ENCODE measurements around the gene EXOC2. TPM values are rescaled to one million over a fixed set of nuclear protein-coding genes. Genes with fewer than 3 reads are reported as not detected.

The EXOC2 gene
- total and polyA plus RNA-seq, 2 donors (not counting 1 experiment from before 2014, with no cell fraction given), result 12.2 to 45.0 TPM

GRCh38 chr6:515267-515666 is 177.7 kb downstream of the EXOC2 start:
- H2AFZ ChIP-seq (ENCODE audit: insufficient read depth, low read depth, low read length, poor library complexity, severe bottlenecking), result no peak overlapping the region
- H3K79me2 ChIP-seq (ENCODE audit: control insufficient read depth, insufficient read depth, low read length), result peaks cover 43% of the 10 kb centered on the region
- POLR2A ChIA-PET, result no interaction called here
- peaks cover 0 to 3% (median 0%) of the 10 kb centered on the region in 3 donors for H3K9me3 ChIP-seq (ENCODE audit: control extremely low read depth in 1 of 3, control insufficient read depth in 2 of 3, insufficient read depth in 1 of 3, low read length in 2 of 3)
- H3K4me3 ChIP-seq (ENCODE audit: control extremely low read depth in 1 of 5, extremely low read depth in 1 of 5, insufficient read depth in 1 of 5, low read depth in 2 of 5, low read length in 4 of 5), result no peak overlapping the region
- 93% methylated on average over 8 of the region's 11 CpGs for WGBS (ENCODE audit: insufficient coverage)
- DNase-seq, result no peak
- H3K4me2 ChIP-seq (replicated peaks; ENCODE audit: low read depth, low read length, poor library complexity, severe bottlenecking), result no peak overlapping the region
- intact Hi-C loops (cut with micrococcal nuclease), result no loop called here
- peaks cover 13% of the 10 kb centered on the region for H4K20me1 ChIP-seq (ENCODE audit: control insufficient read depth, insufficient read depth, low read length, poor library complexity, severe bottlenecking)
- no peaks in the 10 kb centered on the region for H3K27me3 ChIP-seq (replicated peaks in 1 of 4; ENCODE audit: control extremely low read depth in 1 of 4, control insufficient read depth in 3 of 4, insufficient read depth in 4 of 4, low read length in 3 of 4)
- Mint-ChIP-seq H3K27me3 (no peaks in the 10 kb centered on the region), H3K4me3 (no peak overlapping the region), H3K9me3 (ENCODE audit: insufficient read depth) (no peaks in the 10 kb centered on the region), H3K27ac (no peak overlapping the region), H3K4me1 (peaks cover 4% of the 10 kb centered on the region)
- no peaks in the 10 kb centered on the region for H3K4me1 ChIP-seq (ENCODE audit: control insufficient read depth in 2 of 2, insufficient read depth in 2 of 2, low read length in 2 of 2)
- TF ChIP-seq CTCF (IDR thresholded peaks at IDR 0.05), result no peak
- TF ChIP-seq EZH2 (IDR thresholded peaks at IDR 0.05; ENCODE audit: borderline replicate concordance, insufficient read depth, low read depth, low read length, poor library complexity, severe bottlenecking), result no peak
- no peak for ATAC-seq (ENCODE audit: low read depth)
- no peak overlapping the region for H3K9ac ChIP-seq (ENCODE audit: low read length)
- H3K36me3 ChIP-seq (replicated peaks in 1 of 2; ENCODE audit: control extremely low read depth in 1 of 2, control insufficient read depth in 1 of 2, extremely low read depth in 1 of 2, insufficient read depth in 2 of 2, low read length in 1 of 2), result peaks cover 0 to 11% of the 10 kb centered on the region in 2 experiments
- H3K27ac ChIP-seq (ENCODE audit: low read length in 2 of 2), result no peak overlapping the region
- CTCF ChIA-PET, result no interaction called here

GRCh38 chr6:514396-514978 is 178.5 kb downstream of the EXOC2 start:
- no peak overlapping the region for H3K9ac ChIP-seq (ENCODE audit: low read length)
- POLR2A ChIA-PET, result no interaction called here
- H3K79me2 ChIP-seq (ENCODE audit: control insufficient read depth, insufficient read depth, low read length), result peaks cover 43% of the 10 kb centered on the region
- no peak overlapping the region for H3K27ac ChIP-seq (ENCODE audit: low read length in 2 of 2)
- H3K4me1 Mint-ChIP-seq, result peaks cover 11% of the 10 kb centered on the region
- H2AFZ ChIP-seq (ENCODE audit: insufficient read depth, low read depth, low read length, poor library complexity, severe bottlenecking), result no peak overlapping the region
- H3K27me3 Mint-ChIP-seq, result no peaks in the 10 kb centered on the region
- peaks cover 0 to 11% of the 10 kb centered on the region in 2 experiments for H3K36me3 ChIP-seq (replicated peaks in 1 of 2; ENCODE audit: control extremely low read depth in 1 of 2, control insufficient read depth in 1 of 2, extremely low read depth in 1 of 2, insufficient read depth in 2 of 2, low read length in 1 of 2)
- H4K20me1 ChIP-seq (ENCODE audit: control insufficient read depth, insufficient read depth, low read length, poor library complexity, severe bottlenecking), result peaks cover 13% of the 10 kb centered on the region
- no peak overlapping the region for H3K4me3 Mint-ChIP-seq
- no peaks in the 10 kb centered on the region for H3K27me3 ChIP-seq (replicated peaks in 1 of 4; ENCODE audit: control extremely low read depth in 1 of 4, control insufficient read depth in 3 of 4, insufficient read depth in 4 of 4, low read length in 3 of 4)
- DNase-seq (no peak), ATAC-seq (ENCODE audit: low read depth) (no peak)
- H3K4me2 ChIP-seq (replicated peaks; ENCODE audit: low read depth, low read length, poor library complexity, severe bottlenecking), result no peak overlapping the region
- no peak overlapping the region for H3K27ac Mint-ChIP-seq
- peaks cover 0 to 3% (median 0%) of the 10 kb centered on the region in 3 donors for H3K9me3 ChIP-seq (ENCODE audit: control extremely low read depth in 1 of 3, control insufficient read depth in 2 of 3, insufficient read depth in 1 of 3, low read length in 2 of 3)
- CTCF ChIA-PET, result no interaction called here
- H3K4me1 ChIP-seq (ENCODE audit: control insufficient read depth in 2 of 2, insufficient read depth in 2 of 2, low read length in 2 of 2), result peaks cover 0 to 7% of the 10 kb centered on the region in 2 donors
- H3K4me3 ChIP-seq (ENCODE audit: control extremely low read depth in 1 of 5, extremely low read depth in 1 of 5, insufficient read depth in 1 of 5, low read depth in 2 of 5, low read length in 4 of 5), result no peak overlapping the region
- WGBS (ENCODE audit: insufficient coverage), result 62% methylated on average over 10 of the region's 12 CpGs
- intact Hi-C loops (cut with micrococcal nuclease), result no loop called here
- H3K9me3 Mint-ChIP-seq (ENCODE audit: insufficient read depth), result no peaks in the 10 kb centered on the region
- TF ChIP-seq CTCF (IDR thresholded peaks at IDR 0.05) (no peak), EZH2 (IDR thresholded peaks at IDR 0.05; ENCODE audit: borderline replicate concordance, insufficient read depth, low read depth, low read length, poor library complexity, severe bottlenecking) (no peak)

All from B cell (primary cell).